NOMO-1 treated with dmso at 0.1 percent for 144 hours (cell line): ENCODE measurements around the gene HTRA1.
A peak's percentile ranks its signal among the peaks of the same experiment; 100 is the strongest.

ENCODE experiments used
- DNase-seq: peaks from one replicate; lab custom pipeline; 2025; ENCODE audit not compliant: unreplicated experiment; lab: John Stamatoyannopoulos, UW

Gene HTRA1

GRCh38 chr10:122473116-122473515, 11.8 kb downstream of the HTRA1 start:
- DNase-seq: no peak

DNA sequence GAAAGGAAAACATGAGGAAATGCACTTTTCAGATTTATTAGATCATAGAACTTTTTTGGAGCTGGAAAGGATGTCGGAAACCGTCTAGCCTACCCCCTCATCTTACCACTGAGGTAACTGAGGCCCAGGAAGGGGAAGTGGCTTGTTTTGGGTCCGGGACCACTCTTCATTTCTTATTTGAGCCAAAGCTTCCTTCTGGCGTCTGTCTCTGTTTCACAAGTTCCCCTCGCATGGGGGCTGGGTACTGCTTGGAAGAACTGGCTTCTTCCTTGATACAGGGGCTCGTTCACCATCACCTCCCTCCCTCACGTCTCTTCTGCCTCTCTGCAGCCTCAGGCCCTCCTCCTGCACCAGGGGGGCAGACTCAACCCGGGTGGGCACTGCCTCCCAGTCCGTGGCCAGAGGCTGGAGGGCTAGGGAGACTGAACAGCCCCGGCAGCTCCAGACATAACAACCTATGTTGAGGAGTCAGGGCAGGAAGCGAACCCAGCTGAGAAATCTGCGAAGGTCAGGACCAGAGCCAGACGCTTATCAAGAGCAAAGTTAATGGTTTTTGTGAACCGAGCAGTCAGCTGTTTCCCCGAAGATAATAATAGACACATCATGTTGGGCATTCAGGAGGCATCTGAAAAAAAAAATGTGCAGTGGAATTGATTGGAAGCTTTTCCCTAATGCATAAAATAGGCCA, 12.9 kb downstream of the HTRA1 start:
- no peak for DNase-seq

- no peak for DNase-seq
Measured at GRCh38 chr10:122475100-122475499, 13.7 kb downstream of the HTRA1 start.

DNA sequence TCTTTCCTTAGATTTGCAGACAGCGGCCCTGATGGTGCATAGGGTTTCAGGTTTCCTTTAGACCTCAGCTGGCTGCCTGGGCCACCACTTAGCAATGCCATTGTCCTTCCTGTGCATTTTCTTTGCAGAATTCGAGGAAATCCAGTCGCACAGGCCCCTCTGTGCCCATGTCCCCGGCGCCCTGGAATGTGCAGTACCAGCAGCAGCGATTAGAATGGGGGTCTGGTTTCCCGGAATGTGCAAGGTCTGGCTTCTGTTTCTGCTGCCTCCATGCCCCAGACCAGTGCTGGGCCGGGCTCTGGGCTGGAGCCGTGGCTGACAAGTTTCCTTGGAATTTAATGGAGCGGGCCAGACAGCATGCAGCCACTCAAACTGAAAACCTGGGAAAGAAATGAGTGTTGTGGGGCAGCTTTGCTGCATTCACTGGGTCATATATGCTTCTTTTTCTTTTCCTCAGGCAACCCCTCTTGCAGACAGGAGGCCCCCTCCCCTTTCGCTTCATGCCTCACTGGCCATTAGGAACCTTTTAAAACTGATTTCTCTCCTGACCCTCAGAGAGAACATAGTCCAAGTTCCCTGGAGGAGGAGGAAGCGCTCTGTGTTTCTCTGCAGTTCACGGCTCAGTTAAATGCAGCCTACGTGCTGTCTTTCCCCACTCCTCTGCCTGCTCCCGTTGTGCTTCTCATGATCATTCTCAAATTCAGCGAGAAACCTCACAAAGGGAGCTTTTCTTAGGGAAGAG, 14.4 kb downstream of the HTRA1 start:
- no peak for DNase-seq

DNA sequence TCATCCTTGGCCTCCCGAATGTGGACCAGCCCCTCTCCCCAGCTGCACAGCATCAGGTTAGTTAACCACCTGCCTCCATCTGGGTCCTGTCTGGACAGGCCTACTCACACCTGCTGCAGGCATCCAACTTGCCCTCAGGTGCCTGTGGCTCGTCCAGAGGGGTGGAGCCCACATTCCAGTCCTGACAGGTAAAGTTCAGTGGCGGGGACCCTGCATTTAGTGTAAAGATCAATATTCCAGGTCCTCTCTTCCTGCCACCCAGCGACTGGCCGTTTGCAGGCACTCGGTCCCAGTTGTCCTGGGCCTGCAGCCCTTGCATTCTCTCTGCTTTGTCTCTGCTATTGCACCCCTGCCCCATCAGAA, 15.0 kb downstream of the HTRA1 start:
- DNase-seq: no peak

DNA sequence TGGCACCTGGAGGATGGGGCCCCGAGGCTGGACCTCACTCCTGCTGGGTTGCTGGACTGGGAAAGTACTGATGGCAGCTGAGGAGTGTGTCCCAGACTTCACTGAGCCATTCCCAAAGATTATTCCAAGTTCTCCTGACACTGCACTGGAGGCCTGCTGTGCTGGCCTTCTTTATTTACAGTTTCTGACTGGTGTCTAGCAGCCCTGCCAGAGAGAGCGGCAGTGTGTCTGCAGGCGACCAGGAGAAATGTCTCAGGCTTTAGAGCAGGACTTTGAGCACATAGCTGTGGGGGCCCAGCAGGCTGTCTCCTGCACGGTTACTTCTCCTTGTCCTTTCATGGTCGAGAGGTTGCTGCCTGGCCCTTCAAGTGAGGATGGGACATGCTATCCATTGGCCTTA, 16.1 kb downstream of the HTRA1 start:
- DNase-seq: no peak

- no peak for DNase-seq
Measured at GRCh38 chr10:122478971-122479370, 17.6 kb downstream of the HTRA1 start.

- no peak for DNase-seq
Measured at GRCh38 chr10:122480146-122480833, 18.9 kb downstream of the HTRA1 start.

DNA sequence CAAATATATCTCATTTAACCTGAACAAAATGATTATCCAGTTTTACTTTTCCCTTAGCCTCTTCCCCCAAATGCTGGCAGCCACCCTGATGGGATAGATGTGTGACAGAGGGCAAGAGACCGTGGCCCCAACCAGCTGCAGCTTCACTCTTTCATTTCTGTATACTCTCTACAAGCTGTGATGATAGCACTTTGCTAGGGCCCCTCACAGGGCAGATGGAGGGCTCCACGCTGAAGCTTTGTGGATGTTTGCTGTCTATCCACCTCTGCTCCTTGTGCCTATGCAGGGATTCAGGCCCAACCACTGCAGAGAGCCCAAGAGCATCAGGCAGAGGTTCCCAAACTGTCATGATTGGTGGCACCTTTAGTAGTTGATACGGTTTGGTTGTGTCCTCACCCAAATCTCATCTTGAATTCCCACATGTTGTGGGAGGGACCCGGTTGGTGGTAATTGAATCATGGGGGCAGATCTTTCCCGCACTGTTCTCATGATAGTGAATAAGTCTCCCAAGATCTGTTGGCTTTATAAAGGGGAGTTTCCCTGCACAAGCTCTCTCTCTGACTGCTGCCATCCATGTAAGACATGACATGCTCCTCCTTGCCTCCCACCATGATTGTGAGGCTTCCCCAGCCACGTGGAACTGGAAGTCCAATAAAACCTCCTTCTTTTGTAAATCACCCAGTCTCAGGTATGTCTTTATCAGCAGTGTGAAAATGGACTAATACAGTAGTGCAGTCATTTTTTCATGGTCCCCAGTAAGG, 20.1 kb downstream of the HTRA1 start:
- no peak for DNase-seq

DNA sequence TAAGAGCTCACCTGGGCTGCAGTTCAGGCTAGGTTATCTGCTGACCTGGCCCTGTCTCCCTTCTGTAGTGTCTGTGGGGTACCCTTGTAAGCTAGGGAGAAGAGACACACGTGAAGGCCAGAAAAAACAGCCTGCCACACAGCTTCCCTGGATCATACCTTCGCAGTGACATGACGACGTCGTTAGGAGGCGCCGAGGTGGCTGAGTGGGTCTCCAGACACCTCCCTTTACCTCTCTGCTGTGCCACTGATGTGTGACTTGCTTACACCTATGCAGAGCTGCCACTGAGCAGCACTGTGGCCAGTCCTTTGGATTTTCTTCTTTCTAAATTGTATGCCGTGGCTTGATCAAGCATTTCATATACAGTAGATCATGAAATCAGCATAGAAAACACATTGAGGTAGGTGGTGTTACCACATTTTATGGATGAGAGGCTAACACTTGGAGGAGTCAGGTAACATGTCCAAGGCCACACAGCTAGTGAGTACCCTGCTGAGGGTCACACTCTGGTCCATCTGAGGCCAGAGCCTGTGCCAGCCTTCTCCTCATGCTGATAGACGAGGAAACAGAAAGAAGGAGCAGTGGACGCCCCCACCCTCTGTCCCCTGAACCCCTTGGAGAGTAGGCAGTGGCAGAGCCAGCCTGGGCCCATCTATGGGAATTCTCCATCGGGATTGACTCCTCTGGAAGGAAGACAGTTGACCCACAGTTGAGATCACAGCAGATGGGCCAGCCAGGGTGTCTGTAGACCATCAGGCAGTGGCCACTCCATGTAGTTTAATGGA, 23.1 kb downstream of the HTRA1 start:
- DNase-seq: no peak

- DNase-seq: peak; percentile 41
Measured at GRCh38 chr10:122485670-122486069, 24.3 kb downstream of the HTRA1 start.

DNA sequence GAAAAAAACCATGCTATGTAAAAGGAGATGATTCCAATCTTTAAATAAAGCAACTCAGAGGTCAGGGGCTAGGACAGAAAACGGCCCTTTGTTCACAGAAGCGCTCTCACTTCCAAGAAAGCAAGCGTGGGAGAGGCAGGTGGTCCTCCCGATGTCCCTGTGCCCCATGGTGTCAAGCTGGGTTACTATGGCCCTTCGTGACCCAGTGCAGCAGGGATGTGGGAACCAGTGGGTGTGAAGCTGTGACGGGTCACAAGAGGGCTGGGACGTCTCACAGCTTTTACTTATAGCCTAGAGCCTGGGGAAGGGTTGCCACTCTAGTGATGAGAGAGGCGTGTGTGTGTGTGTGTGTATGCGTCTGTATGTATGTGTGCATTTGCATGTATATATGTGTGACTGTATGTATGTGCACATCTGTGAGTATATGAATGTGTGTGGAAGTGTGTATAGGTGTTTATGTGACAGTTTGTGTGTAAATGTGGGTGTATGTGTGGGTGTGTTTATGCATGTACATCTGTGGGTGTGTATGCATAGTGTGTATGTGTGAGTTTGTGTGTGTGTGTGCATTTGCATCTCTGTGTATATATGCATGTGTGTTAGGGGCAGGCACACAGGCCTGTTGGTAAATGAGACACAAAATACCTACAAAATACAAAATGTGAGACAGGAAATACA, 25.2 kb downstream of the HTRA1 start:
- no peak for DNase-seq

DNA sequence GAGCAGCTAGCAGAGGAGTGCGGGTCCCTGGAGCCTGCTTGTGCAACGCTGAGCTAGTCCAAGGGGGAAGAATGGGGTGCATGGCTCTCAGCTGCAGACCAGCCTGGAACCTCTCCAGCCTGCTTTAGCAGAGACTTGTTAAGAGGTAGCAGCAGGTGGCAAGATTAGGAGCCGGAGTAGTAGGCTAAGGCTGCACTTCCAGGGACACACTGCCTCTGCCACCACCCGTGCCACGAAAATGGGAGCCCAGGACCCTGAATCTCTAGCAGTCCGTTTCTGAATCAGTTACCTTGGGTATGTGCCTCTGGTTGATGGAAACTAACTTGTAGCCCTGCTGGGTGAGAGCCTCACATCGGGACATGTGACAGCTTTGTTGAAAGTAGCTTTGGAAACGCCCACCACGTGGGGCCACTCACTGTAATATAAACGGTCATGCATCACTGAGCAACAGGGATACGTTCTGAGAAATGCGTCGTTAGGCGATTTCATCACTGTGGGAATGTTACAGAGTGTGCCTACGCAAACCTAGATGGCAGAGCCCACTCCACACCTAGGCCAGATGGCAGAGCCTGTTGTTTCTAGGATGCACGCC, 25.9 kb downstream of the HTRA1 start:
- DNase-seq: no peak

- DNase-seq: no peak
Measured at GRCh38 chr10:122490268-122490667, 28.9 kb downstream of the HTRA1 start.

DNA sequence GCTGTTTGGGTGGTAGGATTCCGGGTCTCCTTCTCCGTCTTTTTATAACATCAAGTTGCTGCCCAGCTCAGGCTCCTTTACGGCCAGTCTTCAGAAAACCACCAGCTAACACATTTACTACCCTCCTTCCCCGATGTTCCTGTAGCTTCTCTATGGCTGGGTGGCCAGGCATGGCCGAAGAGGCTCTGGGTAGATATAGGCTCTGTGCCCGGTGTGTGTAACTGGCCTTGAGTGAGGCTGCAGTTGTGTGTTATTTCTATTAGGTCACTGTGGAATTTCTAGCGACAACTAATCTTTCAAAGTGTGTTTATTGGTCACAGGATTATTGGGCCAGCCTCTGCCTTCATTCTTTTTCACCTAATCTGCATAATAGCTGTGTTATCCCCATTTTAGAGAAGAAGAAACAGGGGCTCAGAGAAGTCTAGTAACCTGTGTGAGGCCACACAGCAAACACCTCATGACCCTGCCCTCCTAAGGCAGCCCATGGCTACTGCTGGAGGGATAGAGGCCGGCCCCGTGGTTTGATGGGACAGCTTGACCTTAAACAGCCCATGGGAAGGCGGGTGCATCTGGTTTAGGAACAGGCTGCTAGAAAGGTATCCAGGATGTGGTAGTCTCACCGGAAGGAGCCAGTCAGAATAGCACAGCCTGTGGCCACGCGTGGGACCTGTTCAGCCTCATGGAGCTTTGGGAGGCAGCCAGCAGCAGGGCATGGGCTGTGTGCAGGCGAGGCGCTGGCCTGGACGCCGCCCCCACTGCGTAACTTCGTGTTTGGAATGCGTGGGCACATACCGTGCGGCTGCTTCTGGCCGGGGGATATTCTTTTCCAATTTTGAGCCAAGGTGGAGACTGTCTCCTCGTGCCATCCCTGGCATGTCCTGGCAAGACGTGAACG, 29.7 kb downstream of the HTRA1 start:
- DNase-seq: no peak

DNA sequence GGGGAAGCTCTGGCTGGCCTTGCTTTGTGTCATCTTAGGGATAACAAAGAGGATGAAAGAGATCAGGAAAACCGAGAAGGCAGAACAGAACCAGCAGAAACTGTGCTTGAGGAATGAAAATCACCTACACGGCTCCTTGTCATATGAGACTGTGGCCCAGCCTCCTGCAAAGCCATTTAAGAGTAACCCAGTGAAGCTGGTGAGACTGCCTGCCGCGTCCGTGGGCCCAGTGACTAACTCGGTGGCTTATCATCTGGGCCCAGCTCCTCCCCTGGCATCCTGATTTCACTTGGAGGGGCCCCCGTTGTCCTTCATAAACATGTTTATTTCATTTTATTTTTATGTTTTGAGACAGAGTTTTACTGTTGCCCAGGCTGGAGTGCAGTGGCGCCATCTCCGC, 30.7 kb downstream of the HTRA1 start:
- no peak for DNase-seq

GRCh38 chr10:122492999-122493481, 31.7 kb downstream of the HTRA1 start:
- no peak for DNase-seq

GRCh38 chr10:122493761-122494160, 32.4 kb downstream of the HTRA1 start:
- no peak for DNase-seq
